Measurements from ENCODE around the gene DCTN4. TPM values are rescaled to one million over a fixed set of nuclear protein-coding genes. Genes with fewer than 3 reads are reported as not detected.

The DCTN4 gene
- total and polyA plus RNA-seq, 2 experiments from 2014 or later: 15.4 to 41.8 TPM

- Histone ChIP-seq H3K27ac (ENCODE audit: low read depth) (no peak overlapping the region), H3K4me2 (no peak overlapping the region), H4K20me1 (replicated peaks; ENCODE audit: insufficient read depth) (no peaks in the 10 kb centered on the region), H3K9me2 (ENCODE audit: insufficient read depth) (no peaks in the 10 kb centered on the region), H3K4me3 (no peak overlapping the region), H3F3A (replicated peaks; ENCODE audit: low read depth) (no peaks in the 10 kb centered on the region), H3K79me2 (replicated peaks; ENCODE audit: insufficient read depth) (no peaks in the 10 kb centered on the region), H3K27me3 (ENCODE audit: insufficient read depth) (peaks cover 14% of the 10 kb centered on the region; the same call in 1 of the 2 replicates), H2AFZ (no peak overlapping the region), H3K36me3 (ENCODE audit: insufficient read depth) (no peaks in the 10 kb centered on the region), H3K4me1 (ENCODE audit: insufficient read depth) (no peaks in the 10 kb centered on the region)
- H3K36me3 Mint-ChIP-seq (ENCODE audit: low read depth): no peaks in the 10 kb centered on the region
- H3K4me1 Mint-ChIP-seq: no peaks in the 10 kb centered on the region; the same call in 2 of the 3 replicates
- no peak for ATAC-seq
- DNase-seq (ENCODE audit: low spot score): no peak
- H3K27ac Mint-ChIP-seq: no peak overlapping the region
- TF ChIP-seq ZNF462 (CRISPR knock-in tag; IDR thresholded peaks at IDR 0.05) (no peak), STAT1 (IDR thresholded peaks at IDR 0.05; ENCODE audit: unreplicated experiment) (no peak), EZH2phosphoT487 (IDR thresholded peaks at IDR 0.05; ENCODE audit: unreplicated experiment) (no peak), EZH2 (IDR thresholded peaks at IDR 0.05; ENCODE audit: low read depth, unreplicated experiment) (no peak), JUNB (IDR thresholded peaks at IDR 0.05; ENCODE audit: unreplicated experiment) (no peak), REST (IDR thresholded peaks at IDR 0.05; ENCODE audit: unreplicated experiment) (no peak), ZNF114 (CRISPR knock-in tag; IDR thresholded peaks at IDR 0.05) (no peak), CREB1 (CRISPR knock-in tag; IDR thresholded peaks at IDR 0.05; ENCODE audit: low read depth) (no peak), NANOG (IDR thresholded peaks at IDR 0.05; ENCODE audit: borderline replicate concordance) (no peak), POLR2AphosphoS5 (IDR thresholded peaks at IDR 0.05; ENCODE audit: low read depth) (no peak), CTCF (conservative IDR thresholded peaks at IDR 0.05; ENCODE audit: low read depth in 2 of 2) (no peak), ETS1 (IDR thresholded peaks at IDR 0.05) (no peak), ZNF331 (CRISPR knock-in tag; IDR thresholded peaks at IDR 0.05; ENCODE audit: low read depth) (no peak)
- H3K9me3 Mint-ChIP-seq: no peaks in the 10 kb centered on the region; the same call in 2 of the 3 replicates
- peaks cover 3% of the 10 kb centered on the region for H3K27me3 Mint-ChIP-seq (ENCODE audit: insufficient read depth, low read depth, poor library complexity)
- no peak overlapping the region for H3K4me3 Mint-ChIP-seq
Measured at GRCh38 chr5:150765011-150765798, 6.4 kb upstream of the DCTN4 start.
